ENCODE measurements around the gene COPS7B. TPM values are rescaled to one million over a fixed set of nuclear protein-coding genes. Genes with fewer than 3 reads are reported as not detected.

The COPS7B gene
- total RNA-seq, 1 experiment from 2014 or later, result 61.4 TPM

DNA sequence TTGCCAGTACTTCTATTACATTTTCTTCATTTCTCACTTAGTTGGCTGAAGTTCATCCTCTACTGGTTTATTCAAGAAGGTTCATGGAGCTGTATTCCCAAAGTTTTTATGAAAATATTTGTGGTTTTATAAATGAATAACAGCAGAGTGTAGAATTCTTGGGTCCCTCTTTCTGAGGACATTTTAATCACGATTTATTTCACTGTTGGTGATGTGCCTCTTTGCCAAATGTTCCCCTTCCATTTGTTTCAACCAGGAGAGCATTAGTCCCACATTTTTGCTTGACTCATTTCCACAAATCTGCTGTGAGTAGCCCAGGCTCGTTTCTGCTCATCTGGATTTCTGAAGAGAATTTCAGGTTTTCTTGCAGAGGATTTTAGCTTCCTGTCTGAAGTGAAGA, 20.8 kb downstream of the COPS7B start:
- Mint-ChIP-seq H3K36me3 (ENCODE audit: insufficient read depth in 1 of 3, low read depth in 3 of 3) (peaks cover 7 to 67% (median 30%) of the 10 kb centered on the region in 3 experiments), H3K27ac (no peak overlapping the region), H3K4me1 (peaks cover 12% of the 10 kb centered on the region in 2 experiments), H3K27me3 (ENCODE audit: low read depth) (no peaks in the 10 kb centered on the region), H3K9me3 (no peaks in the 10 kb centered on the region), H3K4me3 (no peak overlapping the region)
- Histone ChIP-seq H3K56ac (ENCODE audit: insufficient read length, low read depth, low read length) (no peak overlapping the region), H4K8ac (replicated peaks; ENCODE audit: insufficient read length, low read depth, low read length) (no peak overlapping the region), H4K5ac (ENCODE audit: insufficient read length, low read depth, low read length) (no peak overlapping the region), H3K14ac (ENCODE audit: insufficient read depth, low read length) (no peak overlapping the region), H3K4me2 (ENCODE audit: insufficient read depth, insufficient read length, low read length) (no peak overlapping the region), H2AK5ac (ENCODE audit: insufficient read length, low read length) (no peak overlapping the region), H3K9ac (ENCODE audit: extremely low read depth, insufficient read length, low read length) (no peak overlapping the region), H3K79me2 (ENCODE audit: insufficient read depth, low read length) (no peaks in the 10 kb centered on the region), H2BK15ac (ENCODE audit: low read depth, low read length) (no peak overlapping the region), H3T11ph (ENCODE audit: low read length) (no peak overlapping the region), H3K4me1 (ENCODE audit: insufficient read depth, low read length) (no peaks in the 10 kb centered on the region), H3K18ac (ENCODE audit: insufficient read length, low read depth, low read length) (no peak overlapping the region), H4K91ac (ENCODE audit: insufficient read length, low read depth, low read length) (no peak overlapping the region), H2BK20ac (ENCODE audit: low read depth, low read length, poor library complexity, severe bottlenecking) (no peak overlapping the region), H3K4ac (ENCODE audit: low read depth, low read length) (no peak overlapping the region), H2BK5ac (ENCODE audit: insufficient read length, low read length) (no peak overlapping the region), H3K23ac (ENCODE audit: insufficient read length, low read depth, low read length) (no peak overlapping the region), H2AFZ (ENCODE audit: low read length) (no peak overlapping the region), H2BK12ac (ENCODE audit: insufficient read length, low read depth, low read length) (no peak overlapping the region), H3K23me2 (ENCODE audit: insufficient read length, low read depth, low read length, poor library complexity, severe bottlenecking) (no peaks in the 10 kb centered on the region), H3K27me3 (ENCODE audit: insufficient read depth, low read length) (no peaks in the 10 kb centered on the region), H3K79me1 (ENCODE audit: insufficient read depth, low read depth, low read length, poor library complexity, severe bottlenecking) (no peaks in the 10 kb centered on the region), H4K20me1 (ENCODE audit: control insufficient read depth, insufficient read depth, insufficient read length) (no peaks in the 10 kb centered on the region), H2BK120ac (ENCODE audit: low read depth, low read length, poor library complexity, severe bottlenecking) (no peak overlapping the region), H3K27ac (ENCODE audit: insufficient read length, low read depth, low read length) (no peak overlapping the region), H3K9me3 (ENCODE audit: control insufficient read depth, low read depth, low read length) (no peaks in the 10 kb centered on the region)
- no peak for TF ChIP-seq CTCF (conservative IDR thresholded peaks at IDR 0.05)
- no CpG with 5 or more reads among the region's 2 CpGs for WGBS (ENCODE audit: extremely low coverage, insufficient read length, low lambda C conversion rate)
- DNase-seq, result no peak

All from H9 (cell line).